Measurements from ENCODE around the gene CXCL17.
"Not testable (repeated sequence)": the region's sequence is repeated elsewhere in the genome, so short reads cannot be mapped to it uniquely, and the experiment has no call there.

Gene CXCL17

GRCh38 chr19:42442833-42443232, at the start of gene CXCL17:
CXCL17 (minus strand) TSS chr19:42442946; CDS start chr19:42442832, 114 bp downstream.
- DNase-seq: no peak

GRCh38 chr19:42488783-42489521, 46.2 kb upstream of the CXCL17 start:
- DNase-seq: no peak

- DNase-seq: no peak
Observed at GRCh38 chr19:42487798-42488178, 45.0 kb upstream of the CXCL17 start.

- no peak for DNase-seq
Observed at GRCh38 chr19:42487032-42487797, 44.5 kb upstream of the CXCL17 start.

GRCh38 chr19:42485036-42485435, 42.3 kb upstream of the CXCL17 start:
- not testable (repeated sequence) for DNase-seq

GRCh38 chr19:42480335-42481095, 37.8 kb upstream of the CXCL17 start:
- no peak for DNase-seq

- no peak for DNase-seq
Observed at GRCh38 chr19:42479736-42480135, 37.0 kb upstream of the CXCL17 start.

- DNase-seq: no peak
Observed at GRCh38 chr19:42478765-42479311, 36.1 kb upstream of the CXCL17 start.

- DNase-seq: no peak
Observed at GRCh38 chr19:42477933-42478332, 35.2 kb upstream of the CXCL17 start.

GRCh38 chr19:42477117-42477516, 34.4 kb upstream of the CXCL17 start:
- no peak for DNase-seq

- no peak for DNase-seq
Observed at GRCh38 chr19:42475366-42475765, 32.6 kb upstream of the CXCL17 start.

GRCh38 chr19:42474743-42475142, 32.0 kb upstream of the CXCL17 start:
- DNase-seq: no peak

- no peak for DNase-seq
Observed at GRCh38 chr19:42473686-42474085, 30.9 kb upstream of the CXCL17 start.

GRCh38 chr19:42472402-42473147, 29.8 kb upstream of the CXCL17 start:
- no peak for DNase-seq

- no peak for DNase-seq
Observed at GRCh38 chr19:42471554-42472249, 29.0 kb upstream of the CXCL17 start.

- DNase-seq: no peak
Observed at GRCh38 chr19:42469311-42470235, 26.8 kb upstream of the CXCL17 start.

GRCh38 chr19:42468273-42468796, 25.6 kb upstream of the CXCL17 start:
- no peak for DNase-seq

- no peak for DNase-seq
Observed at GRCh38 chr19:42467183-42467760, 24.5 kb upstream of the CXCL17 start.

- no peak for DNase-seq
Observed at GRCh38 chr19:42466521-42467182, 23.9 kb upstream of the CXCL17 start.

Data from NCI-H2171 (cell line).